ENCODE measurements around the gene UBXN7. TPM values are rescaled to one million over a fixed set of nuclear protein-coding genes. Genes with fewer than 3 reads are reported as not detected.
"Not testable (repeated sequence)": the region's sequence is repeated elsewhere in the genome, so short reads cannot be mapped to it uniquely, and the experiment has no call there.

UBXN7 gene
- total and polyA plus RNA-seq, 2 donors (not counting 1 experiment from before 2014, with no cell fraction given): 28.1 to 34.8 TPM

- Histone ChIP-seq H3K27me3 (ENCODE audit: control insufficient read depth, insufficient read depth, low read length) (no peaks in the 10 kb centered on the region), H3K4me1 (ENCODE audit: control insufficient read depth, extremely low read depth, insufficient read depth, low read length) (no peaks in the 10 kb centered on the region)
Observed at GRCh38 chr3:196321162-196321561, 111.1 kb downstream of the UBXN7 start.

GRCh38 chr3:196320137-196320536, 112.1 kb downstream of the UBXN7 start:
- Histone ChIP-seq H3K27me3 (ENCODE audit: control insufficient read depth, insufficient read depth, low read length) (no peaks in the 10 kb centered on the region), H3K36me3 (ENCODE audit: control insufficient read depth, insufficient read depth, low read length) (no peaks in the 10 kb centered on the region), H3K9ac (ENCODE audit: insufficient read depth, low read length) (no peak overlapping the region), H3K4me3 (replicated peaks in 1 of 4; ENCODE audit: control extremely low read depth in 1 of 4, insufficient read depth in 1 of 4, low read depth in 3 of 4, low read length in 4 of 4) (no peak overlapping the region), H2AFZ (ENCODE audit: low read length) (no peak overlapping the region), H4K20me1 (ENCODE audit: control insufficient read depth, extremely low read depth, insufficient read depth, low read length) (no peaks in the 10 kb centered on the region), H3K9me3 (ENCODE audit: control insufficient read depth, insufficient read depth, low read depth, low read length) (no peaks in the 10 kb centered on the region), H3K4me2 (ENCODE audit: extremely low read depth, insufficient read depth, low read length) (no peak overlapping the region), H3K27ac (ENCODE audit: insufficient read depth, low read length) (no peak overlapping the region), H3K79me2 (ENCODE audit: control insufficient read depth, insufficient read depth, low read length) (no peaks in the 10 kb centered on the region), H3K4me1 (ENCODE audit: control insufficient read depth, extremely low read depth, insufficient read depth, low read length) (no peaks in the 10 kb centered on the region)
- TF ChIP-seq EZH2 (IDR thresholded peaks at IDR 0.05; ENCODE audit: low read length, missing control alignments): no peak
- no peak for TF ChIP-seq CTCF (conservative IDR thresholded peaks at IDR 0.05 in 1 of 2, IDR thresholded peaks at IDR 0.05 in 1 of 2; ENCODE audit: low read depth in 1 of 2, low read length in 2 of 2)
- DNase-seq (ENCODE audit: low read depth in 2 of 2): no peak

More at GRCh38 chr3:196321162-196321561, 111.1 kb downstream of the UBXN7 start:
- H3K27ac ChIP-seq (ENCODE audit: insufficient read depth, low read length): no peak overlapping the region
- H2AFZ ChIP-seq (ENCODE audit: low read length): no peak overlapping the region
- no peaks in the 10 kb centered on the region for H3K36me3 ChIP-seq (ENCODE audit: control insufficient read depth, insufficient read depth, low read length)
- no peaks in the 10 kb centered on the region for H3K9me3 ChIP-seq (ENCODE audit: control insufficient read depth, insufficient read depth, low read depth, low read length)
- DNase-seq (ENCODE audit: low read depth in 2 of 2): no peak
- H3K79me2 ChIP-seq (ENCODE audit: control insufficient read depth, insufficient read depth, low read length): no peaks in the 10 kb centered on the region
- no peak overlapping the region for H3K4me3 ChIP-seq (replicated peaks in 1 of 4; ENCODE audit: control extremely low read depth in 1 of 4, insufficient read depth in 1 of 4, low read depth in 3 of 4, low read length in 4 of 4)
- H3K4me2 ChIP-seq (ENCODE audit: extremely low read depth, insufficient read depth, low read length): no peak overlapping the region
- TF ChIP-seq CTCF (conservative IDR thresholded peaks at IDR 0.05 in 1 of 2, IDR thresholded peaks at IDR 0.05 in 1 of 2; ENCODE audit: low read depth in 1 of 2, low read length in 2 of 2) (no peak), EZH2 (IDR thresholded peaks at IDR 0.05; ENCODE audit: low read length, missing control alignments) (no peak)
- H3K9ac ChIP-seq (ENCODE audit: insufficient read depth, low read length): no peak overlapping the region
- H4K20me1 ChIP-seq (ENCODE audit: control insufficient read depth, extremely low read depth, insufficient read depth, low read length): no peaks in the 10 kb centered on the region

- H3K79me2 ChIP-seq (ENCODE audit: control insufficient read depth, insufficient read depth, low read length): no peaks in the 10 kb centered on the region
- peak within 1 kb of the TSS; percentile 98 for H2AFZ ChIP-seq (ENCODE audit: low read length)
- H4K20me1 ChIP-seq (ENCODE audit: control insufficient read depth, extremely low read depth, insufficient read depth, low read length): no peaks in the 10 kb centered on the region
- peak within 1 kb of the TSS; percentile 97 for H3K27ac ChIP-seq (ENCODE audit: insufficient read depth, low read length)
- H3K27me3 ChIP-seq (ENCODE audit: control insufficient read depth, insufficient read depth, low read length): no peaks in the 10 kb centered on the region
- H3K36me3 ChIP-seq (ENCODE audit: control insufficient read depth, insufficient read depth, low read length): no peaks in the 10 kb centered on the region
- peak; percentile 86 to 88 for DNase-seq (ENCODE audit: low read depth in 2 of 2)
- no peak for TF ChIP-seq EZH2 (IDR thresholded peaks at IDR 0.05; ENCODE audit: low read length, missing control alignments)
- TF ChIP-seq CTCF (conservative IDR thresholded peaks at IDR 0.05 in 1 of 2, IDR thresholded peaks at IDR 0.05 in 1 of 2; ENCODE audit: low read depth in 1 of 2, low read length in 2 of 2): no peak
- peak within 1 kb of the TSS; percentile 75 to 97 (median 82) for H3K4me3 ChIP-seq (replicated peaks in 1 of 4; ENCODE audit: control extremely low read depth in 1 of 4, insufficient read depth in 1 of 4, low read depth in 3 of 4, low read length in 4 of 4)
- no peaks in the 10 kb centered on the region for H3K9me3 ChIP-seq (ENCODE audit: control insufficient read depth, insufficient read depth, low read depth, low read length)
- no peaks in the 10 kb centered on the region for H3K4me1 ChIP-seq (ENCODE audit: control insufficient read depth, extremely low read depth, insufficient read depth, low read length)
- peak within 1 kb of the TSS; percentile 97 for H3K9ac ChIP-seq (ENCODE audit: insufficient read depth, low read length)
- peak within 1 kb of the TSS; percentile 85 for H3K4me2 ChIP-seq (ENCODE audit: extremely low read depth, insufficient read depth, low read length)
Observed at GRCh38 chr3:196317687-196318467, 114.3 kb downstream of the UBXN7 start, which contains the start of gene DYNLT2B. TSS of gene DYNLT2B (minus strand) at chr3:196318240. CDS start at chr3:196318152, 88 bp downstream.

- H4K20me1 ChIP-seq (ENCODE audit: control insufficient read depth, extremely low read depth, insufficient read depth, low read length); H3K27me3 ChIP-seq (ENCODE audit: control insufficient read depth, insufficient read depth, low read length); H3K4me1 ChIP-seq (ENCODE audit: control insufficient read depth, extremely low read depth, insufficient read depth, low read length); H3K9me3 ChIP-seq (ENCODE audit: control insufficient read depth, insufficient read depth, low read depth, low read length); H3K79me2 ChIP-seq (ENCODE audit: control insufficient read depth, insufficient read depth, low read length); H3K36me3 ChIP-seq (ENCODE audit: control insufficient read depth, insufficient read depth, low read length): not testable (repeated sequence)
- peak overlapping the region; percentile 85 for H3K4me2 ChIP-seq (ENCODE audit: extremely low read depth, insufficient read depth, low read length)
- H3K4me3 ChIP-seq (replicated peaks in 1 of 4; ENCODE audit: control extremely low read depth in 1 of 4, insufficient read depth in 1 of 4, low read depth in 3 of 4, low read length in 4 of 4): peak overlapping the region; percentile 75 to 97 (median 82)
- peak overlapping the region; percentile 98 for H2AFZ ChIP-seq (ENCODE audit: low read length)
- peak overlapping the region; percentile 97 for H3K9ac ChIP-seq (ENCODE audit: insufficient read depth, low read length)
- H3K27ac ChIP-seq (ENCODE audit: insufficient read depth, low read length): peak overlapping the region; percentile 97
- DNase-seq (ENCODE audit: low read depth in 2 of 2): peak; percentile 31 to 32
Observed at GRCh38 chr3:196316799-196317686, 115.2 kb downstream of the UBXN7 start.
